ENCODE measurements around the gene IFNA13.

Gene IFNA13

GRCh38 chr9:21395778-21396717 lies 28.2 kb upstream of the IFNA13 start:
- Histone ChIP-seq H3K9me3 (ENCODE audit: control insufficient read depth, low read length) (no peaks in the 10 kb centered on the region), H3K4me3 (ENCODE audit: insufficient read depth in 1 of 2, low read depth in 1 of 2, low read length in 2 of 2) (peak overlapping the region; percentile 65 to 81), H4K91ac (ENCODE audit: low read length) (no peak overlapping the region), H3K9ac (ENCODE audit: low read length) (peak overlapping the region; percentile 84), H3K4ac (ENCODE audit: low read depth in 1 of 2, low read length in 2 of 2) (no peak overlapping the region), H2AFZ (ENCODE audit: low read depth, low read length) (peak overlapping the region; percentile 88), H2BK12ac (ENCODE audit: low read length in 2 of 2) (no peak overlapping the region), H4K8ac (ENCODE audit: low read length) (no peak overlapping the region), H3K79me1 (replicated peaks; ENCODE audit: low read length, poor library complexity, severe bottlenecking) (no peaks in the 10 kb centered on the region), H3K18ac (ENCODE audit: low read depth in 1 of 2, low read length in 2 of 2) (no peak overlapping the region), H3K27ac (ENCODE audit: low read length, poor library complexity, severe bottlenecking) (no peak overlapping the region), H3K36me3 (ENCODE audit: control insufficient read depth in 1 of 2, insufficient read depth in 2 of 2, low read depth in 1 of 2, low read length in 2 of 2) (no peaks in the 10 kb centered on the region), H3K23ac (ENCODE audit: low read length in 2 of 2) (no peak overlapping the region), H3K27me3 (ENCODE audit: control insufficient read depth in 1 of 2, insufficient read depth in 1 of 2, low read length in 2 of 2) (peaks cover 4 to 21% of the 10 kb centered on the region in 2 experiments), H2BK120ac (ENCODE audit: low read depth, low read length) (no peak overlapping the region), H2BK15ac (ENCODE audit: low read depth, poor library complexity, severe bottlenecking) (no peak overlapping the region), H2BK5ac (ENCODE audit: low read depth, low read length, poor library complexity, severe bottlenecking) (no peak overlapping the region), H2AK5ac (ENCODE audit: low read length, severe bottlenecking) (no peak overlapping the region), H3K4me1 (ENCODE audit: control insufficient read depth, insufficient read depth, low read depth, low read length) (peaks cover 3% of the 10 kb centered on the region), H3K14ac (ENCODE audit: low read length in 2 of 2) (peak overlapping the region in 1 of 2 experiments; percentile 22), H3K4me2 (ENCODE audit: low read length, poor library complexity, severe bottlenecking) (peak overlapping the region; percentile 99)
- WGBS: 10% methylated on average over 37 of the region's 40 CpGs
- DNase-seq: peak; percentile 37

- WGBS: 78% methylated on average over 6 of the region's 6 CpGs
- DNase-seq: peak; percentile 33
These were observed 24.4 kb upstream of the IFNA13 start for GRCh38 chr9:21392270-21392669.

GRCh38 chr9:21385131-21385670 lies 17.3 kb upstream of the IFNA13 start, which contains the start of gene IFNA2:
Gene IFNA2 (minus strand): TSS chr9:21385398. CDS start chr9:21385329, 69 bp downstream.
- Histone ChIP-seq H3K36me3 (ENCODE audit: control insufficient read depth in 1 of 2, insufficient read depth in 2 of 2, low read depth in 1 of 2, low read length in 2 of 2) (no peaks in the 10 kb centered on the region), H2AFZ (ENCODE audit: low read depth, low read length) (no peak within 1 kb of the TSS), H3K18ac (ENCODE audit: low read depth in 1 of 2, low read length in 2 of 2) (no peak within 1 kb of the TSS), H3K9me3 (ENCODE audit: control insufficient read depth, low read length) (no peaks in the 10 kb centered on the region), H2BK120ac (ENCODE audit: low read depth, low read length) (no peak within 1 kb of the TSS), H2BK12ac (ENCODE audit: low read length in 2 of 2) (no peak within 1 kb of the TSS), H3K4me1 (ENCODE audit: control insufficient read depth, insufficient read depth, low read depth, low read length) (no peaks in the 10 kb centered on the region), H3K4me2 (ENCODE audit: low read length, poor library complexity, severe bottlenecking) (no peak within 1 kb of the TSS), H4K8ac (ENCODE audit: low read length) (no peak within 1 kb of the TSS), H3K79me1 (replicated peaks; ENCODE audit: low read length, poor library complexity, severe bottlenecking) (no peaks in the 10 kb centered on the region), H3K4me3 (ENCODE audit: insufficient read depth in 1 of 2, low read depth in 1 of 2, low read length in 2 of 2) (no peak within 1 kb of the TSS), H3K27me3 (ENCODE audit: control insufficient read depth in 1 of 2, insufficient read depth in 1 of 2, low read length in 2 of 2) (peaks cover 0 to 24% of the 10 kb centered on the region in 2 experiments), H3K23ac (ENCODE audit: low read length in 2 of 2) (no peak within 1 kb of the TSS), H3K27ac (ENCODE audit: low read length, poor library complexity, severe bottlenecking) (no peak within 1 kb of the TSS), H2BK15ac (ENCODE audit: low read depth, poor library complexity, severe bottlenecking) (no peak within 1 kb of the TSS), H2AK5ac (ENCODE audit: low read length, severe bottlenecking) (no peak within 1 kb of the TSS), H3K14ac (ENCODE audit: low read length in 2 of 2) (no peak within 1 kb of the TSS), H3K4ac (ENCODE audit: low read depth in 1 of 2, low read length in 2 of 2) (no peak within 1 kb of the TSS), H4K91ac (ENCODE audit: low read length) (no peak within 1 kb of the TSS), H2BK5ac (ENCODE audit: low read depth, low read length, poor library complexity, severe bottlenecking) (no peak within 1 kb of the TSS), H3K9ac (ENCODE audit: low read length) (no peak within 1 kb of the TSS)
- 69% methylated on average over 1 of the region's 1 CpG for WGBS
- DNase-seq: no peak

More at GRCh38 chr9:21392270-21392669, 24.4 kb upstream of the IFNA13 start:
- H2AFZ ChIP-seq (ENCODE audit: low read depth, low read length): no peak overlapping the region
- peaks cover 3% of the 10 kb centered on the region for H3K4me1 ChIP-seq (ENCODE audit: control insufficient read depth, insufficient read depth, low read depth, low read length)
- no peak overlapping the region for H3K14ac ChIP-seq (ENCODE audit: low read length in 2 of 2)
- H3K4me3 ChIP-seq (ENCODE audit: insufficient read depth in 1 of 2, low read depth in 1 of 2, low read length in 2 of 2): no peak overlapping the region
- no peak overlapping the region for H3K4ac ChIP-seq (ENCODE audit: low read depth in 1 of 2, low read length in 2 of 2)
- H3K36me3 ChIP-seq (ENCODE audit: control insufficient read depth in 1 of 2, insufficient read depth in 2 of 2, low read depth in 1 of 2, low read length in 2 of 2): no peaks in the 10 kb centered on the region
- no peak overlapping the region for H3K4me2 ChIP-seq (ENCODE audit: low read length, poor library complexity, severe bottlenecking)
- no peak overlapping the region for H4K8ac ChIP-seq (ENCODE audit: low read length)
- no peak overlapping the region for H4K91ac ChIP-seq (ENCODE audit: low read length)
- H3K18ac ChIP-seq (ENCODE audit: low read depth in 1 of 2, low read length in 2 of 2): no peak overlapping the region
- no peak overlapping the region for H2BK120ac ChIP-seq (ENCODE audit: low read depth, low read length)
- H3K79me1 ChIP-seq (replicated peaks; ENCODE audit: low read length, poor library complexity, severe bottlenecking): no peaks in the 10 kb centered on the region
- H3K23ac ChIP-seq (ENCODE audit: low read length in 2 of 2): no peak overlapping the region
- H3K9ac ChIP-seq (ENCODE audit: low read length): no peak overlapping the region
- no peak overlapping the region for H3K27ac ChIP-seq (ENCODE audit: low read length, poor library complexity, severe bottlenecking)
- H3K27me3 ChIP-seq (ENCODE audit: control insufficient read depth in 1 of 2, insufficient read depth in 1 of 2, low read length in 2 of 2): peaks cover 4 to 20% of the 10 kb centered on the region in 2 experiments
- H3K9me3 ChIP-seq (ENCODE audit: control insufficient read depth, low read length): no peaks in the 10 kb centered on the region
- H2BK5ac ChIP-seq (ENCODE audit: low read depth, low read length, poor library complexity, severe bottlenecking): no peak overlapping the region
- no peak overlapping the region for H2AK5ac ChIP-seq (ENCODE audit: low read length, severe bottlenecking)
- H2BK12ac ChIP-seq (ENCODE audit: low read length in 2 of 2): no peak overlapping the region
- peak overlapping the region; percentile 3 for H2BK15ac ChIP-seq (ENCODE audit: low read depth, poor library complexity, severe bottlenecking)

- Histone ChIP-seq H3K4me1 (ENCODE audit: control insufficient read depth, insufficient read depth, low read depth, low read length) (no peaks in the 10 kb centered on the region), H3K18ac (ENCODE audit: low read depth in 1 of 2, low read length in 2 of 2) (no peak overlapping the region), H4K91ac (ENCODE audit: low read length) (no peak overlapping the region), H2AK5ac (ENCODE audit: low read length, severe bottlenecking) (no peak overlapping the region), H3K79me1 (replicated peaks; ENCODE audit: low read length, poor library complexity, severe bottlenecking) (no peaks in the 10 kb centered on the region), H2AFZ (ENCODE audit: low read depth, low read length) (no peak overlapping the region), H2BK12ac (ENCODE audit: low read length in 2 of 2) (no peak overlapping the region), H3K9ac (ENCODE audit: low read length) (no peak overlapping the region), H3K9me3 (ENCODE audit: control insufficient read depth, low read length) (no peaks in the 10 kb centered on the region), H3K4me3 (ENCODE audit: insufficient read depth in 1 of 2, low read depth in 1 of 2, low read length in 2 of 2) (no peak overlapping the region), H2BK15ac (ENCODE audit: low read depth, poor library complexity, severe bottlenecking) (no peak overlapping the region), H3K4ac (ENCODE audit: low read depth in 1 of 2, low read length in 2 of 2) (no peak overlapping the region), H3K27ac (ENCODE audit: low read length, poor library complexity, severe bottlenecking) (no peak overlapping the region), H4K8ac (ENCODE audit: low read length) (no peak overlapping the region), H3K23ac (ENCODE audit: low read length in 2 of 2) (no peak overlapping the region), H3K27me3 (ENCODE audit: control insufficient read depth in 1 of 2, insufficient read depth in 1 of 2, low read length in 2 of 2) (peaks cover 0 to 24% of the 10 kb centered on the region in 2 experiments), H2BK120ac (ENCODE audit: low read depth, low read length) (no peak overlapping the region), H3K4me2 (ENCODE audit: low read length, poor library complexity, severe bottlenecking) (no peak overlapping the region), H2BK5ac (ENCODE audit: low read depth, low read length, poor library complexity, severe bottlenecking) (no peak overlapping the region), H3K36me3 (ENCODE audit: control insufficient read depth in 1 of 2, insufficient read depth in 2 of 2, low read depth in 1 of 2, low read length in 2 of 2) (no peaks in the 10 kb centered on the region), H3K14ac (ENCODE audit: low read length in 2 of 2) (no peak overlapping the region)
- 76% methylated on average over 3 of the region's 4 CpGs for WGBS
- DNase-seq: no peak
These were observed 15.8 kb upstream of the IFNA13 start for GRCh38 chr9:21383627-21384026.

All from mesenchymal stem cell (in vitro differentiated cells and primary cell).